Naive thymus-derived CD4-positive, alpha-beta T cell (primary cell): Measurements from ENCODE around the gene ATP6V1A. TPM values are rescaled to one million over a fixed set of nuclear protein-coding genes. Genes with fewer than 3 reads are reported as not detected.
A peak's percentile ranks its signal among the peaks of the same experiment; 100 is the strongest.

Experiments used
- ATAC-seq: fragments of 150-1000 bp; cut with Tn5 transposase; 2 replicates; pipeline ENCODE4 v1.10.0; 2021; ENCODE audit warnings: mild to moderate bottlenecking, moderate library complexity
- CTCF ChIA-PET: fragments of 350-600 bp; sonication (Branson Sonifier 250); formaldehyde crosslinking; loops from one replicate; lab custom pipeline; 2021; ENCODE audit warnings: antibody characterized with exemption; lab: Charles Lee
- POLR2A ChIA-PET: fragments of 350-600 bp; sonication (Branson Sonifier 250); formaldehyde crosslinking; loops from one replicate; lab custom pipeline; 2021; ENCODE audit warnings: antibody characterized with exemption, inconsistent platforms; lab: Charles Lee
- DNase-seq, 9 donors: peaks; one replicate each; pipeline versions ENCODE4 v3.0.0 to v3.0.0-alpha.2; 2020 to 2022; ENCODE audit warnings: mixed read lengths in 1 of 9
- H3K27ac ChIP-seq: one replicate; pipeline ENCODE4 v1.7.0; 2013; ENCODE audit warnings: mild to moderate bottlenecking, low read depth, low read length, moderate library complexity
- H3K27me3 ChIP-seq, 2 donors: one replicate each; pipeline ENCODE4 v1.7.0; 2013; ENCODE audit warnings: low read length in 2 of 2, mild to moderate bottlenecking in 2 of 2, moderate library complexity in 2 of 2; ENCODE audit not compliant: control insufficient read depth in 2 of 2, insufficient read depth in 2 of 2
- H3K36me3 ChIP-seq, 3 experiments: 1 replicate in 2 of 3; 2 replicates in 1 of 3; pipeline ENCODE4 v1.7.0; 2013; ENCODE audit warnings: low read length in 3 of 3, mild to moderate bottlenecking in 3 of 3, moderate library complexity in 1 of 3; ENCODE audit not compliant: insufficient read depth in 3 of 3, control insufficient read depth in 2 of 3
- H3K4me1 ChIP-seq, 2 donors: one replicate each; pipeline ENCODE4 v1.7.0; 2013; ENCODE audit warnings: low read length in 2 of 2, mild to moderate bottlenecking in 2 of 2, moderate library complexity in 1 of 2; ENCODE audit not compliant: control insufficient read depth in 2 of 2, insufficient read depth in 2 of 2
- H3K4me3 ChIP-seq: 2 replicates; pipeline ENCODE4 v1.7.0; 2013; ENCODE audit warnings: mild to moderate bottlenecking, low read length
- H3K9me3 ChIP-seq, 3 experiments: 1 replicate in 2 of 3; 2 replicates in 1 of 3; pipeline ENCODE4 v1.7.0; 2013; ENCODE audit warnings: low read length in 3 of 3; ENCODE audit not compliant: control insufficient read depth in 2 of 3
- H3K27ac Mint-ChIP-seq, 9 donors: one replicate each; pipeline ENCODE4 v1.8.0; 2020 to 2022; ENCODE audit warnings: mixed read lengths in 9 of 9, mild to moderate bottlenecking in 8 of 9, moderate library complexity in 5 of 9, inconsistent platforms in 2 of 9
- H3K27me3 Mint-ChIP-seq, 5 donors: one replicate each; pipeline ENCODE4 v1.8.0; 2021 to 2022; ENCODE audit warnings: mixed read lengths in 5 of 5, mild to moderate bottlenecking in 1 of 5
- H3K36me3 Mint-ChIP-seq, 5 donors: one replicate each; pipeline ENCODE4 v1.8.0; 2020 to 2022; ENCODE audit warnings: mixed read lengths in 5 of 5, mild to moderate bottlenecking in 3 of 5, inconsistent platforms in 1 of 5
- H3K4me1 Mint-ChIP-seq, 7 donors: one replicate each; pipeline ENCODE4 v1.8.0; 2020 to 2022; ENCODE audit warnings: mixed read lengths in 7 of 7, mild to moderate bottlenecking in 3 of 7, inconsistent platforms in 1 of 7
- H3K4me3 Mint-ChIP-seq, 10 donors: one replicate each; pipeline ENCODE4 v1.8.0; 2020 to 2022; ENCODE audit warnings: mild to moderate bottlenecking in 10 of 10, mixed read lengths in 10 of 10, moderate library complexity in 6 of 10, inconsistent platforms in 2 of 10
- H3K9me3 Mint-ChIP-seq, 11 donors: one replicate each; pipeline ENCODE4 v1.8.0; 2020 to 2022; ENCODE audit warnings: mixed read lengths in 11 of 11, mild to moderate bottlenecking in 4 of 11, inconsistent platforms in 1 of 11, moderate library complexity in 1 of 11
- intact Hi-C, 2 donors: fragments of 100-400 bp; cut with micrococcal nuclease; formaldehyde crosslinking; loops; one replicate each; pipeline ENCODE4 v1.15.1; 2023
- polyA plus RNA-seq, 2 donors: library from polyadenylated mRNA; unstranded; fragments of 300-500 nt; fragmentation: Illumina TruSeq; gene quantifications; one replicate each; pipeline ENCODE4 v1.2.3, GENCODE V29; 2021
- total RNA-seq, 6 experiments: library from RNA in 5 of 6; stranded (reverse) in 5 of 6; gene quantifications; 1 replicate in 5 of 6; 2 replicates in 1 of 6; pipeline ENCODE4 v1.2.3 and lab custom pipeline; 2021 to 2026

The ATP6V1A gene
- total and polyA plus RNA-seq, 7 experiments from 2014 or later, result 11.9 to 44.8 (median 29.0) TPM

DNA sequence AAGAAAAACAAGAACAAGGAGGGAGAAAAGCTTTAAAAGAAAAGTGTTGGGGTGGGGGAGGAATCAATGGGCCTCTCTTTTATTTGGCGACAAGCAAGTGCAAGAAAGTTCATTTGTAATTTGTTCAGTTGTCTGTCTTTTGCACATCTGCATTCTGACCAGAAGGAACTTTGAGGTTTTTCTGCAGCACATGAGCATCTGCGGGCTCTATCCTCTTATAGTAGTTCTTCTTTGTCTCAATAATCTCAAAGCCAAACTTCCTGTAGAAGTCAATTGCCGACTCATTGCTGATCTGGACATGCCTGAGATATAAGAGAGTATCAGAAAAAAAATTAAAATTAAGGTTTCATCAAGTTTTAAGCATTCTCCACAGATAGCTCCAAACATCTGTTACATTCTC lies 25.2 kb upstream of the ATP6V1A start:
- Histone ChIP-seq H3K36me3 (peaks cover 0 to 33% (median 20%) of the 10 kb centered on the region in 3 experiments), H3K9me3 (no peaks in the 10 kb centered on the region), H3K4me1 (no peaks in the 10 kb centered on the region), H3K27me3 (no peaks in the 10 kb centered on the region), H3K27ac (no peak overlapping the region), H3K4me3 (no peak overlapping the region)
- peaks cover 0 to 46% (median 19%) of the 10 kb centered on the region in 5 donors for H3K36me3 Mint-ChIP-seq
- H3K9me3 Mint-ChIP-seq, result no peaks in the 10 kb centered on the region
- H3K27ac Mint-ChIP-seq, result peak overlapping the region in 2 of 9 donors; percentile 35 to 43
- peaks cover 3 to 21% (median 13%) of the 10 kb centered on the region in 7 donors for H3K4me1 Mint-ChIP-seq
- CTCF ChIA-PET, result interaction anchor here (0.7 kb wide), 2 partner anchors 20 to 116 kb away, joined by 3 to 5 read pairs; no protein-coding TSS in a partner anchor
- DNase-seq (no peak), ATAC-seq (no peak)
- POLR2A ChIA-PET, result interaction anchor here (1.5 kb wide), 1 partner anchor 12 kb away, joined by 3 read pairs; no protein-coding TSS in a partner anchor
- H3K27me3 Mint-ChIP-seq, result no peaks in the 10 kb centered on the region
- no peak overlapping the region for H3K4me3 Mint-ChIP-seq
- intact Hi-C loops, result no loop called here

GRCh38 chr3:113728661-113729060 lies 18.2 kb upstream of the ATP6V1A start:
- H3K4me1 ChIP-seq, result no peaks in the 10 kb centered on the region
- ATAC-seq (no peak), DNase-seq (no peak)
- Mint-ChIP-seq H3K4me1 (peaks cover 7 to 47% (median 36%) of the 10 kb centered on the region in 7 donors), H3K27me3 (no peaks in the 10 kb centered on the region), H3K27ac (no peak overlapping the region), H3K9me3 (no peaks in the 10 kb centered on the region), H3K36me3 (peaks cover 0 to 14% (median 5%) of the 10 kb centered on the region in 5 donors), H3K4me3 (no peak overlapping the region)
- H3K27me3 ChIP-seq, result no peaks in the 10 kb centered on the region
- CTCF ChIA-PET, result no interaction called here
- POLR2A ChIA-PET, result interaction anchor here (0.5 to 1.5 kb wide), 2 partner anchors 17 to 1417 kb away, joined by 4 to 5 read pairs; partner anchors contain the start of gene NAA50
- no peaks in the 10 kb centered on the region for H3K9me3 ChIP-seq
- H3K27ac ChIP-seq, result no peak overlapping the region
- H3K36me3 ChIP-seq, result no peaks in the 10 kb centered on the region
- H3K4me3 ChIP-seq, result no peak overlapping the region
- intact Hi-C loops, result no loop called here

GRCh38 chr3:113730550-113730949 lies 16.3 kb upstream of the ATP6V1A start:
- ChIA-PET POLR2A (interaction anchor here (0.7 kb wide), 1 partner anchor 100 kb away, joined by 3 read pairs; no protein-coding TSS in a partner anchor), CTCF (no interaction called here)
- DNase-seq (no peak), ATAC-seq (no peak)
- H3K27ac ChIP-seq, result no peak overlapping the region
- peak overlapping the region in 1 of 9 donors; percentile 7 for H3K27ac Mint-ChIP-seq
- no peak overlapping the region for H3K4me3 Mint-ChIP-seq
- H3K9me3 ChIP-seq, result no peaks in the 10 kb centered on the region
- no peaks in the 10 kb centered on the region for H3K9me3 Mint-ChIP-seq
- intact Hi-C loops, result loop anchor here in 1 of 2 donors (10.0 kb wide), 1 partner anchor 1964 kb away; no protein-coding TSS in a partner anchor
- peaks cover 0 to 5% (median 4%) of the 10 kb centered on the region in 5 donors for H3K36me3 Mint-ChIP-seq
- H3K4me1 Mint-ChIP-seq, result peaks cover 6 to 51% (median 40%) of the 10 kb centered on the region in 7 donors
- no peaks in the 10 kb centered on the region for H3K27me3 Mint-ChIP-seq
- H3K36me3 ChIP-seq, result no peaks in the 10 kb centered on the region
- H3K4me1 ChIP-seq, result no peaks in the 10 kb centered on the region
- no peaks in the 10 kb centered on the region for H3K27me3 ChIP-seq
- no peak overlapping the region for H3K4me3 ChIP-seq

GRCh38 chr3:113731694-113732093 lies 15.1 kb upstream of the ATP6V1A start:
- ATAC-seq (no peak), DNase-seq (peak in 5 of 9 donors; percentile 2 to 19 (median 8))
- H3K36me3 ChIP-seq, result no peaks in the 10 kb centered on the region
- no peaks in the 10 kb centered on the region for H3K9me3 ChIP-seq
- H3K27me3 ChIP-seq, result no peaks in the 10 kb centered on the region
- H3K27ac ChIP-seq, result no peak overlapping the region
- CTCF ChIA-PET, result interaction anchor here (0.5 kb wide), 1 partner anchor 377 kb away, joined by 4 read pairs; no protein-coding TSS in a partner anchor
- Mint-ChIP-seq H3K27ac (peak overlapping the region in 1 of 9 donors; percentile 59), H3K4me1 (peaks cover 6 to 50% (median 39%) of the 10 kb centered on the region in 7 donors), H3K9me3 (no peaks in the 10 kb centered on the region), H3K4me3 (no peak overlapping the region), H3K27me3 (no peaks in the 10 kb centered on the region), H3K36me3 (peaks cover 0 to 5% (median 4%) of the 10 kb centered on the region in 5 donors)
- H3K4me3 ChIP-seq, result no peak overlapping the region
- peaks cover 2% of the 10 kb centered on the region in 2 donors for H3K4me1 ChIP-seq
- POLR2A ChIA-PET, result no interaction called here
- intact Hi-C loops, result loop anchor here in 1 of 2 donors (10.0 kb wide), 1 partner anchor 1963 kb away; no protein-coding TSS in a partner anchor

GRCh38 chr3:113736548-113737089 lies 10.2 kb upstream of the ATP6V1A start:
- Mint-ChIP-seq H3K36me3 (peaks cover 0 to 7% (median 0%) of the 10 kb centered on the region in 5 donors), H3K27me3 (no peaks in the 10 kb centered on the region), H3K9me3 (no peaks in the 10 kb centered on the region), H3K27ac (peak overlapping the region; percentile 18 to 85 (median 60)), H3K4me1 (peaks cover 13 to 70% (median 56%) of the 10 kb centered on the region in 7 donors), H3K4me3 (no peak overlapping the region)
- H3K4me1 ChIP-seq, result peaks cover 6 to 23% of the 10 kb centered on the region in 2 donors
- no peak overlapping the region for H3K4me3 ChIP-seq
- ChIA-PET CTCF (interaction anchor here (0.6 to 4.2 kb wide), 24 partner anchors 9 to 1165 kb away, joined by 3 to 33 read pairs (median 4); partner anchors contain the start of genes GRAMD1C and NAA50), POLR2A (interaction anchor here (0.6 to 3.7 kb wide), 2 partner anchors 9 to 603 kb away, joined by 3 to 25 read pairs; partner anchors contain the start of genes ATP6V1A and NAA50)
- H3K27me3 ChIP-seq, result no peaks in the 10 kb centered on the region
- DNase-seq, result peak in 7 of 9 donors; percentile 49 to 71 (median 67)
- ATAC-seq, result peak; percentile 93
- H3K9me3 ChIP-seq, result no peaks in the 10 kb centered on the region
- H3K36me3 ChIP-seq, result no peaks in the 10 kb centered on the region
- H3K27ac ChIP-seq, result peak overlapping the region; percentile 17
- intact Hi-C loops, result loop anchor here (1.0 to 10.0 kb wide), 14 partner anchors 9 to 1958 kb away; partner anchors contain the start of genes GRAMD1C (in 2 of the 2), CCDC191 (in 1 of the 2), QTRT2 (in 1 of the 2) and USF3 (in 1 of the 2)

DNA sequence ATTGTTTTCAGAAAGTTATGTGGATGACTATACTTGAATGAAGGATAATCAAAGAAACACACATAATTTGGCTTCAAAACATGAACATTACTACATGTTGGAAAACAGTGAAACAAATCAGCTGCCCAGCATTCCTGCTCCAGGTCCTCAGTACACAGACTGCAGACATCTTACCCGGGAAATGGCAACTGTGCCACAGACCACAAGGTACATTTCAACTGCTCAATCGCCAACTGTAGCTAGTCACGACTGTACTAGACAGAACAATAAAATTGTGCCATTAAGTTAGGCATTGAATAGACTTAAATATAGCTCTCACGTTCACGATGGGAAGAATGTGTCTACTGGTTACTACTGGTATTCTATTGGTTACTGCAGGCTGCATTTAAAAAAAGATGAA lies 5.7 kb upstream of the ATP6V1A start:
- Histone ChIP-seq H3K9me3 (no peaks in the 10 kb centered on the region), H3K36me3 (no peaks in the 10 kb centered on the region), H3K4me3 (no peak overlapping the region), H3K27me3 (no peaks in the 10 kb centered on the region), H3K27ac (no peak overlapping the region), H3K4me1 (peaks cover 22 to 39% of the 10 kb centered on the region in 2 donors)
- ChIA-PET CTCF (interaction anchor here (0.6 to 1.4 kb wide), 7 partner anchors 13 to 172 kb away, joined by 3 to 6 read pairs (median 4); partner anchors contain the start of gene GRAMD1C), POLR2A (interaction anchor here (1.3 kb wide), 1 partner anchor 45 kb away, joined by 4 read pairs; the partner anchor contains the start of gene USF3)
- no peaks in the 10 kb centered on the region for H3K27me3 Mint-ChIP-seq
- no peaks in the 10 kb centered on the region for H3K9me3 Mint-ChIP-seq
- DNase-seq, result no peak
- H3K27ac Mint-ChIP-seq, result peak overlapping the region in 2 of 9 donors; percentile 3 to 4
- peak overlapping the region in 3 of 10 donors; percentile 16 to 42 (median 19) for H3K4me3 Mint-ChIP-seq
- intact Hi-C loops, result loop anchor here (10.0 kb wide), 3 partner anchors 136 to 1066 kb away; a partner anchor contains a TSS
- peaks cover 26 to 82% (median 74%) of the 10 kb centered on the region in 7 donors for H3K4me1 Mint-ChIP-seq
- H3K36me3 Mint-ChIP-seq, result peaks cover 0 to 7% (median 0%) of the 10 kb centered on the region in 5 donors
- ATAC-seq, result no peak
